IMR-90 (cell line): Measurements from ENCODE around the gene KLHDC1. TPM values are rescaled to one million over a fixed set of nuclear protein-coding genes. Genes with fewer than 3 reads are reported as not detected.
A peak's percentile ranks its signal among the peaks of the same experiment; 100 is the strongest.
"Not testable (repeated sequence)": the region's sequence is repeated elsewhere in the genome, so short reads cannot be mapped to it uniquely, and the experiment has no call there.

Experiments used
- ATAC-seq: fragments of 200-7000 bp; cut with Tn5 transposase; 2 replicates; pipeline ENCODE4 v1.9.1; 2020; ENCODE audit warnings: low read depth, mild to moderate bottlenecking, moderate library complexity
- BruUV-seq: library from RNA; stranded (reverse); fragments of 400-500 nt; replicated peaks from 2 replicates; lab custom pipeline; 2021; lab: Mats Ljungman, UMichigan
- CTCF ChIA-PET: fragments of 300-600 bp; formaldehyde crosslinking; extraction: SDS; loops from one replicate; lab custom pipeline; 2021; ENCODE audit warnings: antibody characterized with exemption; lab: Yijun Ruan, JAX
- POLR2A ChIA-PET: fragments of 300-600 bp; sonication (Branson Sonifier 250); formaldehyde crosslinking; loops from one replicate; lab custom pipeline; 2022; ENCODE audit warnings: antibody characterized with exemption; ENCODE audit not compliant: unreplicated experiment; lab: Charles Lee
- DNase-seq: peaks from one replicate; pipeline ENCODE4 v3.0.0; 2013
- H2AFZ ChIP-seq: replicated peaks from 2 replicates; pipeline ENCODE3; 2013; ENCODE audit warnings: low read length, mild to moderate bottlenecking; ENCODE audit not compliant: poor library complexity
- H2AK5ac ChIP-seq: 2 replicates; pipeline ENCODE4 v1.6.1; 2013; ENCODE audit warnings: low read depth, low read length, inconsistent platforms
- H2AK9ac ChIP-seq: replicated peaks from 2 replicates; pipeline ENCODE3; 2013; ENCODE audit warnings: mild to moderate bottlenecking, low read depth, low read length, moderate library complexity; ENCODE audit not compliant: poor library complexity
- H2BK120ac ChIP-seq: 2 replicates; pipeline ENCODE4 v1.6.1; 2013; ENCODE audit warnings: low read depth, low read length, inconsistent platforms
- H2BK15ac ChIP-seq: 3 replicates; pipeline ENCODE4 v1.6.1; 2013; ENCODE audit warnings: low read depth, low read length, inconsistent platforms
- H2BK20ac ChIP-seq: 2 replicates; pipeline ENCODE4 v1.6.1; 2013; ENCODE audit warnings: low read depth, mild to moderate bottlenecking, inconsistent platforms, low read length, moderate library complexity
- H2BK5ac ChIP-seq: 2 replicates; pipeline ENCODE4 v1.6.1; 2013; ENCODE audit warnings: mild to moderate bottlenecking, low read depth, low read length, inconsistent platforms; ENCODE audit not compliant: poor library complexity, severe bottlenecking
- H3K14ac ChIP-seq: replicated peaks from 2 replicates; pipeline ENCODE4 v1.6.1; 2013; ENCODE audit warnings: low read depth, low read length, inconsistent platforms
- H3K18ac ChIP-seq: 2 replicates; pipeline ENCODE4 v1.6.1; 2013; ENCODE audit warnings: low read depth, low read length, control low read depth
- H3K23ac ChIP-seq: 2 replicates; pipeline ENCODE4 v1.6.1; 2013; ENCODE audit warnings: low read depth, low read length, inconsistent platforms
- H3K27ac ChIP-seq: 2 replicates; pipeline ENCODE4 v1.5.1; 2013; ENCODE audit warnings: mild to moderate bottlenecking, control low read depth, low read length; ENCODE audit not compliant: insufficient read depth
- H3K27me3 ChIP-seq: 2 replicates; pipeline ENCODE4 v1.6.1; 2013; ENCODE audit warnings: low read length; ENCODE audit not compliant: control insufficient read depth, insufficient read depth
- H3K36me3 ChIP-seq: 2 replicates; pipeline ENCODE4 v1.6.1; 2013; ENCODE audit warnings: low read length, mixed read lengths; ENCODE audit not compliant: control insufficient read depth, insufficient read depth
- H3K4ac ChIP-seq: 2 replicates; pipeline ENCODE4 v1.6.1; 2013; ENCODE audit warnings: low read depth, low read length, inconsistent platforms
- H3K4me1 ChIP-seq: 2 replicates; pipeline ENCODE4 v1.6.1; 2013; ENCODE audit warnings: low read length, mixed read lengths; ENCODE audit not compliant: control insufficient read depth, insufficient read depth
- H3K4me2 ChIP-seq: 2 replicates; pipeline ENCODE4 v1.6.1; 2013; ENCODE audit warnings: low read depth, mild to moderate bottlenecking, control low read depth, low read length, moderate library complexity
- H3K4me3 ChIP-seq: 2 replicates; pipeline ENCODE4 v1.5.1; 2013; ENCODE audit warnings: low read depth, mild to moderate bottlenecking, control low read depth, low read length, moderate library complexity; ENCODE audit not compliant: insufficient read depth
- H3K56ac ChIP-seq: 2 replicates; pipeline ENCODE4 v1.6.1; 2013; ENCODE audit warnings: low read length, inconsistent platforms; ENCODE audit not compliant: insufficient read depth; ENCODE audit errors: extremely low read depth
- H3K79me1 ChIP-seq, 2 experiments: 2 replicates each; pipeline ENCODE4 v1.6.1; 2013; ENCODE audit warnings: low read length in 2 of 2, inconsistent platforms in 1 of 2, low read depth in 1 of 2
- H3K9ac ChIP-seq: 2 replicates; pipeline ENCODE4 v1.6.1; 2013; ENCODE audit warnings: low read depth, low read length, control low read depth
- H3K9me1 ChIP-seq: 2 replicates; pipeline ENCODE4 v1.6.1; 2013; ENCODE audit warnings: low read length, inconsistent platforms; ENCODE audit not compliant: insufficient read depth
- H3K9me3 ChIP-seq: 2 replicates; pipeline ENCODE4 v1.6.1; 2013; ENCODE audit warnings: low read length; ENCODE audit not compliant: control insufficient read depth, insufficient read depth
- H4K20me1 ChIP-seq: 2 replicates; pipeline ENCODE4 v1.6.1; 2013; ENCODE audit warnings: low read length, inconsistent platforms; ENCODE audit not compliant: insufficient read depth
- H4K5ac ChIP-seq: 2 replicates; pipeline ENCODE4 v1.6.1; 2013; ENCODE audit warnings: mild to moderate bottlenecking, low read depth, low read length, control low read depth
- H4K8ac ChIP-seq, 2 experiments: 2 replicates each; pipeline ENCODE4 v1.6.1; 2013; ENCODE audit warnings: low read depth in 2 of 2, low read length in 2 of 2, control low read depth in 1 of 2, inconsistent platforms in 1 of 2
- H4K91ac ChIP-seq: 2 replicates; pipeline ENCODE4 v1.6.1; 2013; ENCODE audit warnings: low read depth, low read length, inconsistent platforms; ENCODE audit not compliant: insufficient read depth
- CEBPB ChIP-seq: IDR thresholded peaks from 2 replicates; pipeline ENCODE4 v1.6.1; 2012; ENCODE audit warnings: low read depth, low read length, improper control_type of control experiment
- RCOR1 ChIP-seq: IDR thresholded peaks from 2 replicates; pipeline ENCODE4 v1.6.1; 2012; ENCODE audit warnings: mild to moderate bottlenecking, low read length, improper control_type of control experiment; ENCODE audit not compliant: insufficient replicate concordance
- WGBS, 2 experiments: methylation state at CpG; one replicate each; pipeline versions ENCODE4 v1.1.5 to v1.1.7; 2013; ENCODE audit warnings: missing lambda C conversion rate in 2 of 2; ENCODE audit not compliant: insufficient read length in 1 of 2; ENCODE audit errors: extremely low coverage in 2 of 2; 5-methylcytosine and 5-hydroxymethylcytosine counted together
- dilution Hi-C: fragments of 300-500 bp; cut with HindIII; formaldehyde crosslinking; loops from one replicate; pipeline ENCODE4 v1.14.3; 2018; ENCODE audit warnings: low sequenced_read_pairs; ENCODE audit not compliant: unreplicated experiment
- in situ Hi-C: fragments of 300-500 bp; cut with MboI; formaldehyde crosslinking; loops from 3 replicates; pipeline ENCODE4 v1.14.3; 2019; ENCODE audit warnings: low sequenced_read_pairs, inconsistent platforms, mixed read lengths
- intact Hi-C: fragments of 100-400 bp; cut with micrococcal nuclease; formaldehyde crosslinking; loops from 2 replicates; pipeline ENCODE4 v1.10.0; 2022
- polyA plus RNA-seq, 3 experiments: library from polyadenylated mRNA; depleted of rRNA; stranded (reverse); fragments of >200 nt; gene quantifications; 2 replicates each; pipeline ENCODE4 v1.2.3, GENCODE V29; 2012; ENCODE audit warnings: low replicate concordance in 1 of 3
- total RNA-seq: library from RNA; depleted of rRNA; stranded (reverse); fragments of >200 nt; gene quantifications from 2 replicates; pipeline ENCODE4 v1.2.3, GENCODE V29; 2012

KLHDC1 gene
- total and polyA plus RNA-seq, 2 of the 4 experiments (the other 2 are of a cell fraction), result 0.51 to 0.90 TPM

- Histone ChIP-seq H3K9me3 (no peaks in the 10 kb centered on the region), H3K14ac (peak overlapping the region; percentile 80), H2BK5ac (peak overlapping the region; percentile 65), H3K4me1 (peaks cover 3% of the 10 kb centered on the region), H4K20me1 (no peaks in the 10 kb centered on the region), H3K4ac (peak overlapping the region; percentile 90; the same call in 1 of the 2 replicates), H4K8ac (peak overlapping the region; percentile 43 to 82), H3K23ac (peak overlapping the region; percentile 92), H3K56ac (peak overlapping the region; percentile 69; the same call in 1 of the 2 replicates), H3K79me1 (peaks cover 11 to 24% of the 10 kb centered on the region in 2 experiments), H4K5ac (peak overlapping the region; percentile 80; the same call in 1 of the 2 replicates), H3K36me3 (no peaks in the 10 kb centered on the region), H3K27me3 (no peaks in the 10 kb centered on the region), H2BK15ac (peak overlapping the region; percentile 49; the same call in 1 of the 3 replicates), H2AFZ (peak overlapping the region; percentile 65), H2BK20ac (no peak overlapping the region), H3K18ac (peak overlapping the region; percentile 65; the same call in 1 of the 2 replicates), H3K9ac (peak overlapping the region; percentile 69; the same call in 1 of the 2 replicates), H3K4me3 (peak overlapping the region; percentile 68; the same call in 1 of the 2 replicates), H2AK5ac (no peak overlapping the region), H3K4me2 (peak overlapping the region; percentile 83; the same call in 1 of the 2 replicates), H2BK120ac (peak overlapping the region; percentile 78; the same call in 1 of the 2 replicates), H3K27ac (peak overlapping the region; percentile 79; the same call in 1 of the 2 replicates), H3K9me1 (peaks cover 5% of the 10 kb centered on the region; the same call in 1 of the 2 replicates), H4K91ac (no peak overlapping the region), H2AK9ac (no peak overlapping the region)
- in situ Hi-C loops (loop anchor here (5.0 kb wide), 1 partner anchor 75 kb away; the partner anchor contains the start of gene KLHDC2), intact Hi-C loops (loop anchor here (5.0 kb wide), 1 partner anchor 60 kb away; no protein-coding TSS in a partner anchor), dilution Hi-C loops (no loop called here)
- DNase-seq (peak; percentile 8), ATAC-seq (no peak)
- ChIA-PET POLR2A (no interaction called here), CTCF (interaction anchor here (0.5 kb wide), 1 partner anchor 9 kb away, joined by 5 read pairs; no protein-coding TSS in a partner anchor)
- no TSS peak for BruUV-seq
- WGBS, 2 experiments, result no CpG with 5 or more reads among the region's 6 CpGs
- TF ChIP-seq RCOR1 (no peak), CEBPB (peak; percentile 44; the same call in 1 of the 2 replicates)
Measured at GRCh38 chr14:49692193-49692757, 645 bp upstream of the KLHDC1 start.

- H2BK20ac ChIP-seq, H4K91ac ChIP-seq, POLR2A ChIA-PET, H4K5ac ChIP-seq, BruUV-seq, CTCF ChIA-PET, H4K20me1 ChIP-seq, H2BK15ac ChIP-seq, H2AK9ac ChIP-seq, H3K18ac ChIP-seq, H2AK5ac ChIP-seq, ATAC-seq, dilution Hi-C loops, H3K36me3 ChIP-seq, H3K9me1 ChIP-seq, H3K56ac ChIP-seq, H3K4me1 ChIP-seq, H2BK120ac ChIP-seq, H3K27me3 ChIP-seq, H2AFZ ChIP-seq, H3K9me3 ChIP-seq, DNase-seq: not testable (repeated sequence)
- H3K79me1 ChIP-seq, result peaks cover 8 to 15% of the 10 kb centered on the region in 2 experiments
- H3K4me3 ChIP-seq, result peak overlapping the region; percentile 68
- peak overlapping the region; percentile 69 for H3K9ac ChIP-seq
- WGBS, 2 experiments, result 60% methylated on average over 2 of the region's 13 CpGs; no CpG with 5 or more reads in 1 of the 2 experiments
- peak overlapping the region; percentile 43 to 88; a peak in 3 of 4 replicates for H4K8ac ChIP-seq
- in situ Hi-C loops (loop anchor here (5.0 kb wide), 1 partner anchor 74 kb away; the partner anchor contains the start of gene KLHDC2), intact Hi-C loops (loop anchor here (1.0 to 5.0 kb wide), 2 partner anchors 61 to 74 kb away; no protein-coding TSS in a partner anchor)
- peak overlapping the region; percentile 79 for H3K27ac ChIP-seq
- H3K4me2 ChIP-seq, result peak overlapping the region; percentile 92
- peak overlapping the region; percentile 65 for H2BK5ac ChIP-seq
- H3K14ac ChIP-seq, result peak overlapping the region; percentile 57
- H3K23ac ChIP-seq, result peak overlapping the region; percentile 34; the same call in 1 of the 2 replicates
- H3K4ac ChIP-seq, result peak overlapping the region; percentile 10; the same call in 1 of the 2 replicates
Measured at GRCh38 chr14:49693735-49694124, 810 bp downstream of the KLHDC1 start.
